HL-60/S4 treated with retinoic acid at 250 ng/mL for 4 days and 3 days (cell line): Measurements from ENCODE around the gene PDE4D.
"Not testable (repeated sequence)": the region's sequence is repeated elsewhere in the genome, so short reads cannot be mapped to it uniquely, and the experiment has no call there.

Experiments
- in situ Hi-C: fragments of 300-500 bp; cut with MboI; formaldehyde crosslinking; loops from 2 replicates; pipeline ENCODE4 v1.7.0; 2022; ENCODE audit warnings: low sequenced_read_pairs

The PDE4D gene

DNA sequence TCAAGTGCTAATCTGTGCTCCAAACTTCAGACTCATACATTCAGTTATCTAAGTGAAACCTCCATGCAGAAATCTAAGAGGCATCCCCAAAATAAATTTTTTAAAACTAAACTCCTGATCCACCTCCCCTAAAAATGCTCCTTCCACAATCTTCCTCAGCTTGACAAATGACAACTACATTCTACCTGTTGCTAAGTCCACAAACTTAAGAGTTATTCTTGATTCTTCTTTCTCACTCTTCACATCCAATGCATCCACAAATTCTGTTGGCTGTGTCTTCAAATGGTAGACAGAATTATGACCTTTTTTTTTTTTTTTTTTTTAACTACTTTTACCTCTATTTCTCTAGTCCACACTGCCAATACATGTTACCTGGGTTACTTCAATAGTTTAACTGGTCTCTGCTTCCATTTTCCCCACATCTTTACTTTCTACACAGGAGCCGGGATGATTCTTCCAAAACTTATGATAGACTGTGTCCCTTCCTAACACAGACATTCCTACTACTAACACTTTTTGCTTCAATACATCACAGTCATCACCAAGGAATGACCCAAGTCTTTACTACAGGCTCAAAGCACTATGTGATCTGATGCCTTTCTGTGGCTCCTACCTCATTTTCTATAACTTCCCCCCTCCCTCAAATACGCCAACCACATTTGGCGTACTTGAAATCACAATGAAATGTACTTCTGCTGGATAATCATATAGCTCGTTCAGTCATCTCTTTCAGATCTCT lies 143.6 kb downstream of the PDE4D start:
- in situ Hi-C loops, result no loop called here

DNA sequence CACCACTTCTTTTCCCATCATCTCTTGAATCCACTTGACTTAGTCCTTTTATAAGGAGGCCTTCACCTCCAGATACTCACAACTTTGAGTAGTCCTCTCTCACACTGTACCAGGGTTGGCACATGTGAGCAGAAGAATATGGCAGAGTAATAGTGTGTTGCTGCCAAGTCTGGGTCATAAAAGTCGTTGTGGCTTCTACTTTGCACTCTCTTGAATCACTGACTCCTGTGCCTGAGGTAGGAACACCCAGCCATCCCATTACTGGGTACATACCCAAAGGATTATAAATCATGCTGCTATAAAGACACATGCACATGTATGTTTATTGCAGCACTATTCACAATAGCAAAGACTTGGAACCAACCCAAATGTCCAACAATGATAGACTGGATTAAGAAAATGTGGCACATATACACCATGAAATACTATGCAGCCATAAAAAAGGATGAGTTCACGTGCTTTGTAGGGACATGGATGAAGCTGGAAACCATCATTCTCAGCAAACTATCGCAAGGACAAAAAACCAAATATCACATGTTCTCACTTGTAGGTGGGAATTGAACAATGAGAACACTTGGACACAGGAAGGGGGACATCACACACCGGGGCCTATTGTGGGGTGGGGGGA lies 145.4 kb downstream of the PDE4D start:
- in situ Hi-C loops, result not testable (repeated sequence)

DNA sequence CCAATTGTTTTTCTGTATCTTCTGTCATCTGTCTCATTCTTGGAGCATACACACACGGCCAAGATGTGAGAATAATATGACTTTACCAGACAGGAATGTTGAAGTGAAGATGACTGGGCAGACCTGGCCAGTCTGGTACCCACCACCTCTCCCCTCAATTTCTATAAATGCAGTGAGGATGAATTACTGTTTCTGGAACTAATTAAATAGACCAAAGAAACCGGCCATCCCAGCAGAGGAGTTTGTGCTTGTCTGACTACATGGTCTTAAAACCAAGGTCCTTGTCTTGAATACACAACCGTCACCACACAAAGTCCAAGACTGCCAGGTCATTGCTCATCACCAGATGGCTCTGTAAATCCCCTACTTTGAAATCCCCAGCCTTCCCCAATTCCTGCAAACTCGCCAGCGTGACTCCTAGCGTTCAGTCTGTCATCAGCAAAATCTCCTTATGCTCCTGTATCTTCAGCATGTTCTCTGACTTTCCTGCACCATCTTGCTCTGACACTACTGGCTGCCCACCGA lies 147.2 kb downstream of the PDE4D start:
- in situ Hi-C loops, result no loop called here

DNA sequence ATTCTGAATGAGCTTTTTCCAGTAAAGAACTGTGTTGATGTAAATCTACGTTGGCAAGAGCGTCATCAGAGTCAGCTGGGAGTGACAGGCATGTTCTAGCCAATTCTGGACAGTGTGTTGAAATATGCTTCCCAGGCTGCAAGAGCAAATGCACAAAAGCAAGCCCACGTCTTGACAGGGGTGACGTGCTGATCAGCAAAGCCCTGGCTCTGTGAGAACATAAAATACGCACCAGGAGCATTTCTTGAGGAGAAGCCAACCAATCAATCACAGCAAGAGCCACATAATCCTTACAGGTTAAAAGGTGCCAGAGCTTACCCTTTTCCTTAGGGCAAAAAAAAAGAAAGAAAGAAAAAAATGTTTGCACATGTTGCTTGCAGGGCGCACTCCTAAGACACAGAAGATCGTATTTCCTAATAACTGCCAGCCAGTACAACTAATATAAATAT lies 148.1 kb downstream of the PDE4D start:
- in situ Hi-C loops, result no loop called here

DNA sequence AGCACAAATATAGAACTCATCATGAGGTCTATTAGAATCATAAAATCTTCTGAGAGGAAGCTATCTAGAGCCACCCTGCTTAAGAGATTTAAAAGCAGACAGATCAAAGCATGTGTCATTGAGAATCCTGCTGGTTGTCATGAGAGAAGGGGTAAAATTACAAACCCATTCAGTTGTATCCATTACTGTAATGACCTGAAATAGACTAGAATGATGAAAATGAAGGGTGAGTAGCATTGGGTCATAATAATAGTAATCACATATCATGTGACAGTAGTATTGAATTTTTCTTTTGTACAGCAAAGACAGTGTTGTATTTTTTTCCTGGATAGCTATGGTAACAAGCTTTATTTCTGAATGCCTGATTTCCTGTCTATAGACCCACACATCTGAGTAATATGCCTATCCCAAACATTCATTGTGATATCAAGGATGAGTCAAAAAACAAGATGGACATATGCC lies 149.0 kb downstream of the PDE4D start:
- in situ Hi-C loops, result no loop called here

DNA sequence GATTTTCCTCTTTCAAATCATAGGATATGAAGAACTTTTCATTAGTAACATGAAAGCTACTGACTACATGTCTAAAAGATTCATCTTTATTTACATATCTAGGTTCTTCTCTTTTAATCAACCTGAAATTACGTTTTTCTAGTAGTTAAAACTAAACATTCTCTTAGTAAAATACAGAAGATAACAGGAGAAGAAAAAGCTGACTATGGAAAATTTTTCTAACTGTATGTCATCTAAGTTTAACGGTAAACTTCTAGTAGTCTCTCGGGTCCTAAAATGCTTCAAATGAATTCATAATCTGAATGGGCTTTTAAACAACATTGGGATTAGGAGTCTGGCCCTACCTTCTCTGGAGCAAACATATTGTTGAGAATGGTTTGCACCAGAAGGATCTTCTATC lies 151.9 kb downstream of the PDE4D start:
- in situ Hi-C loops, result no loop called here

DNA sequence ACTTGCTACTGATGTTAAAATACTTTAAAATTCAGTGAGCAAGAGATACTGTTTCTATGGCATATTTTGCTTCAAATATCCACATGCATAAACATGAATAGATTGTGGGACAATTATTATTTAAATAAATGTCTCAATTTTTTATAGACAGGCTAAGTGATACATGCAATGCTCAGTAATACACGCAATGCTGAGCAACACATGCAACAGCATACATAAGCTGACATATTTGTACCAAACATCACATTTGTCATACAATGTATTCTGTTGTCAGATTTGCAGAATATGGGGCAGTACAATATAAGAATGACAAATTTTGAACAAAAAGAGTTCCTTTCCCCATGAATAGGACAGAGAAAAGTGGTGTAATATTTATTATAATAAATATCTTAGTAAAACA lies 155.5 kb downstream of the PDE4D start:
- in situ Hi-C loops, result no loop called here

DNA sequence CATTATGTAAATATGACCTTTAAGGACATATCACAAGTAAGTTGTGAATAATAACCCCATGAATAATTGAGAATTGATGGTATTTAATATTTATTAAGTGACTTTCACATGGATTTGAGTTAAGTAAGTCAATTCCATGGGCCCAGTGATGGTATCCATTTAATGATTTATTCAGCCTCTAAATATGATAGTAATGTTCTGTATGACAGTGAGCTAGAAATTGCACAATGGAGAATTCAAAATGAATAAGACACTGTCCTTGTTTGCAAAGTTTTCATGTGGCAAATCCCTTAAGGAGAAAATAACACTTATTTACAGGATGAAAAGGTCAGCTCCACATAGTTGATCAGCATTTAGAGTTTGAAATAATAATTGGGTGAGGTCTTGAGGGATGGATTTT lies 160.7 kb downstream of the PDE4D start:
- in situ Hi-C loops, result no loop called here

DNA sequence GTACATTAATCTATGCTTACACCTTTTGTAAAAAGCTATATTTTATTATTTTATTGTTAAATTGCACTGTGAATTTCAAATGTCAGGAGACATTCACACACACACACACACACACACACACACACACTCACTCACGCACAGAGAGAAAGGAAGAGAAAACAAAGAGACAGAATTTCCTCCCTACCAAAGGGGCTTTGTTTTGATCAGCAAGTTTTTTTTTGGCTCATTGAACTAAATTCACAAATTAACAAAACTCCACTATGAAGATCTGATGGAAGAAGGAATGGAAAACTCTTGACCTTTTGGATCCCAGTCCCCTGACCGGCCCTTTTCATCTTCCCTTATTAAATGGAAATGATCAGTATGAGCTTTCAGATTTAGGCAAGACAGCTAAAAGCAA lies 161.2 kb downstream of the PDE4D start:
- in situ Hi-C loops, result no loop called here

DNA sequence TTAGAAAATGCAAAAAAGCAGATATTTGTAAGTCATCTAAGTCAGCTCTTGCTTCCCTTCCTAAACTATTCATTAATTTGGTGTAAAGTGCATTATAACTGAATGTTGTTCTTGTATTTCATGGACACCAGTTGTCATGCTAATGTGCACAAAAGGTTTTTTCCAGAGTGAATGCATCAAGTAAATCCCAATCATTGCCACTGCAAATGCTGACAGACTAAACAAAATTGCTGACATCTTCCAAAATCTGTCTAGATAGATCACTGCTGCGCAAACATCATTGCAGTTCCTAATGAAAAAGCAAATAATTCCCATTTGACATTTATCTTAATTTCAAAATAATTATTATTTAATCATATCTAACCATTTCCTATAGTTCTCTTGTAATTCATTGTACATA lies 161.7 kb downstream of the PDE4D start:
- in situ Hi-C loops, result no loop called here

DNA sequence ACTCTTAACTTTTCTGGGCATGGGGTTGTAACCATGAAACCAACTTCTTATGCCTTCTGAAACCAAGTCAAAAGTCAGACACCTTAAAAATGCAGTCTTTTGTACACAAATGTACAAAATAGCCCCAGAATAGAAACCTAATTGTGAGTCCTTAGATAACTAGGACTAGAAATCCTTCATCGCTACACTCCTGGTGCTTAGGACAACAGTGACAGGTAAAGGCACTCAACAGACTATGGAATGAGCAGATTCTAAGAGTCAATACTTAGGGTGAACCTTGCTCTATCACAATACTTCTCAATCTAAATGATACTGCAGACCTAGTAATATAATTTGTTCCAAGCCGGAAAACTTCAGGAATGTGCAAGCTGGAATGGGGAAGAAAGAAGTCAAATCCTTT lies 163.7 kb downstream of the PDE4D start:
- in situ Hi-C loops, result no loop called here

DNA sequence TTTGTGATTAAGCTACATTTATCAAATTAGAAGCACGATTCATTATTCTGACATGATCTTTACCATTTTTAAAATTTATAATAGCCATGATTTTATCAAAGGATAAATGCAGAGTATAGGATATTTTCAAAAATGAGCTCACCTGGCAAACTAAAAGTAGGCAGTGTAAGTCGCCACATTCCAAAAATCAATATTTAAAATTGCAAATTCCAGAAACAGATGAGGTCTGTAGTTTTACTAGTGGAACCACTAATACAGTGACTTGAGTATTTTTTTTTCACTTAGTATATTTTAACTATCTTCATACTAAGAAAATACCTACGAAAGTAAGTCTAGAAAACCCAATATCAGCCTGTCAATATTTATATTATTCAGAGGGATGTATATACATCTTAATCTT lies 164.2 kb downstream of the PDE4D start:
- in situ Hi-C loops, result no loop called here

DNA sequence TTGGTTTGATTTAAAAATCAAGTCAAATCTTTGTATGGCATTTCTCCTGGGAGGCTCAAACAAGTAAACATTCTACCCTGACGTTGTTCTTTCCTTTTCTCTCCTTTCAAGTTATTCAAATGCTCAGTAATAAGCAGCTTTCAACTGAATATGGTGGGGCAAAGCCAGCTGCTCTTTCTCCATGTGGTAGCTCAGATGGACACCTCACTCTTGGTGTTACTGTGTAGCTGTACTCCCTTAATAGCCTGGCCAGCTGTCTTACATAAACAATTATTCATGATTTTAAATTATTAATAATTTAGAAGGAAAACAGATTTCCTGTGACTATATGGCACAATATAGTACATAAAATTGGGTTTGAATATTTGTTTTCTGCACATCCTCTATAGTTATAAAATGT lies 165.2 kb downstream of the PDE4D start:
- in situ Hi-C loops, result no loop called here

DNA sequence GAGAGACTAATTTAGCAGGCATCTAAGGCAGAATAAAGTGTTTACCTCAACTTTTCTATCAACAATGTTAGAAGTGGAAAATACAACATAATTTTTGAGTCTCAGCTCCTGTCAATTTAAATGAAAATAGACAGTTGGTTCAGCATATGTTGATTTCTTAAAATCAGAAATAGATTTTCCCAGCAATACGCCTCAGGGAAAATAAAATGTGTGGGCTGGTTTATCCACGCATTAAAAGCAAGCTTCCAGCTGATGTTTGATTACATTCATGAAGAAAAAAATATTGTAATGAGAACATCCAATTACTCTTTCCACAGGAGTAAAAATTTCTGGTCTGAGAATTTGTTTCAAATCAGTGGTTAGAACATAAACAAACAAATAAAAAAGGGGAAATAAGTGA lies 166.3 kb downstream of the PDE4D start:
- in situ Hi-C loops, result no loop called here

DNA sequence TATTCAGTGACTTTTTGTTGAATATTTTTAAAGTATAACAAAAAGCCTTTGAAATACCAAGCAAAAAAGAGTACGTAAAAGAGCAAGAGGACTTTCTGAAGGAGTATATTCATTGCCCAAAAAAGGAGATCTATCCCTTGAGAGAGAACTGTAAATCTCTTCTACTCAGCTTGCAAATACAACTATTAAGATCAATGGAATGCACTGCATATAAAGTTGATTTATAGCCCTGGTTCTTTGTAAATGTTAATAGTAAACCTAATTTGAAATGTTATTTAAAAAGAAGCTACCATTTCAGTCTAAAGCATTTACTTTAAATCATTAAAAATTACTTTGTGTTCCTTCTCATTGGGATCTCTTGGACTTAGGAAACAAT lies 168.1 kb downstream of the PDE4D start:
- in situ Hi-C loops, result no loop called here

DNA sequence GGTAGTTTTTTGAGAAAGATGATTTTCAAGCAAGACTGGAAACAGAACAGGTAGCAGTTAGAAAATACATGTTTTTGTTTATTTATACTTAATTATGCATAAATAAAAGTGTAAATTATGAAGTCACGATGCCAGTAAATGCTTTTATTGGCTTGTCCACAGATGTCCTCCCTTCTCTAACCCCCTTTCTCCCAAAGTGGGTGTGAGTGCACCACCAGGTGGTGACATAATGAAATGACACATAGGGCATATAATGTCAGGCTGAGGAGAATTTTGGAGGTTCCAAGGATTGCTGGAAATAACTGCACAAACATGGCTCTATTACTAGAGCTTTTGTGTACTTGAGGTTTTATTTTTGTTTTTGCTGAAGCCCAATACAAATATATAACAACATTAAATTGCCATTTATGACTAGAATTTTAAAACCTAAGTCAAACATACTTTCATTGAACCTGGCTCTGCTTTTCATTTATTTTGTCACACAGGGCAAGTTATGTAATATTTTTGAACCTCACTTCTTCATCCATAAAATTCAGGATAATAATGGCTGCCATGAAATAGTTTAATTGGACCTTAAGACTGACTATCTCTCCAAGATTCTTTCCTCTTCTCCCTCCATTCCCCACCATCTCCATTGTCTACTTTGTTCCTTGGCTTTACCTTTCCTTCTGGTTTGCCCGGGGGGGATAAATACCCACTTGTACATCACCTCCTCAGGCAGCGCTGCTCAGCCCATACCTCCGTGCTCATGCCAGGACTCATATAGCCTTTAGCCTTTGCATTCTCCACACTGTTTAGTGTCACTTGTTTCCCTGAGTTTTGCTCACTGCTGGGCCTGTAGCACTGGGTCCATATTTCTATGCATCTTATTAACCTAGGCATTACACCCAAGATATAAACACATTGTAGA lies 168.8 kb downstream of the PDE4D start:
- in situ Hi-C loops, result no loop called here

DNA sequence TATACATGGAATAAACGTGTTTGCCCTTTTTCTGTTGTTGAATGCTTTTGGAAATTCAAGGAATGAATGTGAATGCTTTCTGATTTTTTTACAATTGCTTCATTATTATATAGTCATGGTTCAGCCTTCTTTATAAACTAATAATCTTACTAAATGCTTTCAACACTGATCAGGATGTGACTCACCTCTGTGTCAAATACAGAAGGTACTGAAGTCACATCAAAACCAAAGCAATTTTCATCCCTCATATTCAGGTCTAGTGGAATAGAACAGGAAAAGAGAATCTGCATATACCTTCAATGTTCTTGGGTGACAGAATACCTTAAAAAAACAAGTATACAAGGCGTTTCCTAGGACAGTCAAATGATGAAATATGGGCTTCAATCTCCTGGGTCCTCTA lies 170.7 kb downstream of the PDE4D start:
- in situ Hi-C loops, result no loop called here

DNA sequence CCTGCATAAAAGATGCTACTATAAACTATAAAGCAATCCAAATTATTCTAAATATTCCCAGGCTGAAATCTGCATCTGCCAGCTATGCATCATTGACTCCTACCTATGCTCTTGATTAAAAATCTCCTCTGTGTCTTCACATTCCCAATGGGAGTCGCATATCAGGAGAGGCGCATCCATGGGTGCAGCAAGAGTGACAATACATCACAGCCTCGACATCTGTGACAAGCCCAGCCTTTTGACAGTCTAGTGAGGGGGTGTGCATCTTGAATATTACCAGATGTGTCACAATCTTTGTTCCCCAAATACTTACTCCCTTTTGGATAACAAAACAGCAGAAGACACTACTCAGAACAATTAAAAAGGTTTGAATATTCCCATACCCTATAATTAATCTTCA lies 171.8 kb downstream of the PDE4D start:
- in situ Hi-C loops, result no loop called here

DNA sequence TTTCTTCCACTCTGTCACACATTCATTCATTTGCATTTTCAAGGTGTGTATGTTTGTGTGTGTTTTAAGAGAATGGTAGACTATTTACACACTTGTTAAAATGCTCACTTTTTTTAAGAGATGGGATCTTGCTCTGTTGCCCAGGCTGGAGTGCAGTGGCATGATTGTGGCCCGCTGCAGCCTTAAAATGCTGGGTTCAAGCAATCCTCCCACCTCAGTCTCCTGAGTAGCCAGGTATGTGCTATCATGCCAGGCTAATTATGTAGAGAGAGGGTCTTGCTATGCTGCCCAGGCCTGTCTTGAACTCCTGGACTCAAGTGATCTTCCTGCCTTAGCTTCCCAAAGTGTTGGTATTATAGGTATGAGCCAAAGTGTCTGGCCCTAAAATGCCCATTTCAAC lies 173.5 kb downstream of the PDE4D start:
- in situ Hi-C loops, result no loop called here

DNA sequence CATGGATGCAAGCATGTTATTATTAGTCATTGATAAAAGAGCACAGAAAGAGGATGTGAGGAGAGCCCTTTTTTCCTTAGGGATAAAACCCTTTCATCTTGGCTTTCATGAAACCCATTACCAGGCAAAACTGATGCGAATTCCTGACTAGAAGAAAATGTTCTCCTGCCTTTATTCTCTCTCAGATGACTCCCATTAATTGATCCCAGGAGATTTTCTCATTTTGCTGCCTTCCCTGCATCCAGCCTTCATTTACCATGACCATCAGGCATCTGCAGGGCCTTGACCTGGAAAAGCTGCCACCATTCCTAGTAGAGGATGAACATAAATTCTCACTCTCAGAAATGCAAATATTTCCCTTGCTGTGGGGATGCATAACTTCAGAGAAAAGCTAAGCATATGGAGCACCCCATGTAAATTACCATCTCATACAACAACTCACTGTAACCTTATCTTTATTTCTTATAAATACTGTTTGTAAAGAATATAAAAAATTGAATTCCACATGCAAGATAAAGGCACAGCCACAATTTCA lies 176.5 kb downstream of the PDE4D start:
- in situ Hi-C loops, result no loop called here

DNA sequence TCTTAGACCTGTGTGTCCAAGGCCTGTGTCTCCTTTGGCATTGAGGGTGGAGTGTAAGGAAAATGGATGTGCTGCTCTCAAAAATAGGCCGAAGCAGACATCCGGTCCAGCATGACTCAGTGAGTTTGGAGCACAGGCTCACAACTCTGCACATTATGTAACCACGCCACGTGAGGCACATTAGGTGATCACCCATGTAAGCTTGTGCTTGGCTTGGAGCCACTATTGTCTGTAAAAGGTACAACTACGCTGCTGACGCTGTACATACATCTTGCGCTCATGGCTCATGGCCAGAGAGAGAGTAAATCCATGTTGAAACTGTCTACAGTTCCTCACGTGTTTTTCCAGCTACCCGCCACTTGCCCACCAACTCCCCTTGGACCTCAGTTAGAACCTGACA lies 177.5 kb downstream of the PDE4D start:
- in situ Hi-C loops, result no loop called here
